DND-41 (cell line): Measurements from ENCODE around the gene NR1D2.

Source experiments
- CTCF ChIP-seq: IDR thresholded peaks from 2 replicates; pipeline ENCODE4 v1.5.1; 2012; ENCODE audit warnings: borderline replicate concordance, low read length, moderate library complexity, mild to moderate bottlenecking; ENCODE audit not compliant: poor library complexity, severe bottlenecking; ENCODE audit errors: extremely low read depth
- EZH2 ChIP-seq: IDR thresholded peaks from 3 replicates; pipeline ENCODE4 v1.6.1; 2012; ENCODE audit warnings: borderline replicate concordance, low read depth, mild to moderate bottlenecking, moderate library complexity, low read length, inconsistent platforms; ENCODE audit not compliant: severe bottlenecking

- TF ChIP-seq CTCF (no peak), EZH2 (no peak)
These were observed 21.3 kb upstream of the NR1D2 start for GRCh38 chr3:23923786-23924185.
